MM.1S (cell line): ENCODE measurements around the gene SYNE1.

ENCODE experiments used
- EZH2 ChIP-seq: fragments of 300-600 bp; sonication (generic); optimal IDR thresholded peaks from 2 replicates; pipeline ENCODE3; 2017; ENCODE audit warnings: low read depth, mild to moderate bottlenecking, antibody characterized with exemption, low read length, mixed read lengths
- TF ChIP-seq, protein P1 (sequence below): fragments of 300-600 bp; sonication (generic); IDR thresholded peaks from 2 replicates; pipeline ENCODE4 v1.5.1; 2016; ENCODE audit warnings: antibody characterized with exemption, low read length, mixed read lengths

- TF ChIP-seq, protein P1, sequence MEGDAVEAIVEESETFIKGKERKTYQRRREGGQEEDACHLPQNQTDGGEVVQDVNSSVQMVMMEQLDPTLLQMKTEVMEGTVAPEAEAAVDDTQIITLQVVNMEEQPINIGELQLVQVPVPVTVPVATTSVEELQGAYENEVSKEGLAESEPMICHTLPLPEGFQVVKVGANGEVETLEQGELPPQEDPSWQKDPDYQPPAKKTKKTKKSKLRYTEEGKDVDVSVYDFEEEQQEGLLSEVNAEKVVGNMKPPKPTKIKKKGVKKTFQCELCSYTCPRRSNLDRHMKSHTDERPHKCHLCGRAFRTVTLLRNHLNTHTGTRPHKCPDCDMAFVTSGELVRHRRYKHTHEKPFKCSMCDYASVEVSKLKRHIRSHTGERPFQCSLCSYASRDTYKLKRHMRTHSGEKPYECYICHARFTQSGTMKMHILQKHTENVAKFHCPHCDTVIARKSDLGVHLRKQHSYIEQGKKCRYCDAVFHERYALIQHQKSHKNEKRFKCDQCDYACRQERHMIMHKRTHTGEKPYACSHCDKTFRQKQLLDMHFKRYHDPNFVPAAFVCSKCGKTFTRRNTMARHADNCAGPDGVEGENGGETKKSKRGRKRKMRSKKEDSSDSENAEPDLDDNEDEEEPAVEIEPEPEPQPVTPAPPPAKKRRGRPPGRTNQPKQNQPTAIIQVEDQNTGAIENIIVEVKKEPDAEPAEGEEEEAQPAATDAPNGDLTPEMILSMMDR = no peak
- no peak for TF ChIP-seq EZH2
These were observed 34.0 kb upstream of the SYNE1 start for GRCh38 chr6:152671171-152671570.
